Endothelial cell (in vitro differentiated cells): ENCODE results near the gene RGL1. TPM values are rescaled to one million over a fixed set of nuclear protein-coding genes. Genes with fewer than 3 reads are reported as not detected.
A peak's percentile ranks its signal among the peaks of the same experiment; 100 is the strongest.

Experiments used
- DNase-seq: peaks from one replicate; pipeline ENCODE4 v3.0.0; 2021; ENCODE audit warnings: low spot score
- H3K27ac Mint-ChIP-seq: one replicate; pipeline ENCODE4 v1.8.0; 2021; ENCODE audit warnings: mixed read lengths, inconsistent platforms; ENCODE audit not compliant: unreplicated experiment
- H3K27me3 Mint-ChIP-seq: one replicate; pipeline ENCODE4 v1.8.0; 2021; ENCODE audit warnings: mild to moderate bottlenecking, moderate library complexity, mixed read lengths, inconsistent platforms; ENCODE audit not compliant: unreplicated experiment
- H3K36me3 Mint-ChIP-seq: one replicate; pipeline ENCODE4 v1.8.0; 2021; ENCODE audit warnings: mild to moderate bottlenecking, low read depth, mixed read lengths, inconsistent platforms; ENCODE audit not compliant: unreplicated experiment
- H3K4me1 Mint-ChIP-seq: one replicate; pipeline ENCODE4 v1.8.0; 2021; ENCODE audit warnings: mild to moderate bottlenecking, mixed read lengths, inconsistent platforms; ENCODE audit not compliant: unreplicated experiment
- H3K4me3 Mint-ChIP-seq: one replicate; pipeline ENCODE4 v1.8.0; 2021; ENCODE audit warnings: mild to moderate bottlenecking, mixed read lengths, inconsistent platforms; ENCODE audit not compliant: unreplicated experiment
- H3K9me3 Mint-ChIP-seq: one replicate; pipeline ENCODE4 v1.8.0; 2021; ENCODE audit warnings: mixed read lengths, inconsistent platforms; ENCODE audit not compliant: unreplicated experiment
- CTCF ChIP-seq: fragments of 200-600 bp; sonication (generic); IDR thresholded peaks from one replicate; pipeline ENCODE4 v1.5.0; 2021; ENCODE audit warnings: antibody characterized with exemption; ENCODE audit not compliant: unreplicated experiment
- total RNA-seq: library from RNA; stranded (reverse); fragmentation: NEBNext Ultra II Directional; extraction: Animal tissue kit (Norgen Biotek cat#: 25700); gene quantifications from one replicate; pipeline ENCODE4 v1.2.1, GENCODE V29; 2021; ENCODE audit not compliant: unreplicated experiment

Gene RGL1
- total RNA-seq, 1 donor from 2014 or later: 60.7 TPM

- peaks cover 4% of the 10 kb centered on the region for H3K4me1 Mint-ChIP-seq
- H3K27ac Mint-ChIP-seq: no peak overlapping the region
- no peak overlapping the region for H3K4me3 Mint-ChIP-seq
- TF ChIP-seq CTCF: no peak
- no peaks in the 10 kb centered on the region for H3K27me3 Mint-ChIP-seq
- H3K9me3 Mint-ChIP-seq: no peaks in the 10 kb centered on the region
- no peak for DNase-seq
- no peaks in the 10 kb centered on the region for H3K36me3 Mint-ChIP-seq
These were observed 148.1 kb downstream of the RGL1 start for GRCh38 chr1:183953031-183953430.

- Mint-ChIP-seq H3K27ac (no peak overlapping the region), H3K27me3 (no peaks in the 10 kb centered on the region), H3K9me3 (no peaks in the 10 kb centered on the region), H3K4me1 (peaks cover 4% of the 10 kb centered on the region), H3K36me3 (no peaks in the 10 kb centered on the region), H3K4me3 (no peak overlapping the region)
- DNase-seq: no peak
- TF ChIP-seq CTCF: no peak
These were observed 149.6 kb downstream of the RGL1 start for GRCh38 chr1:183954496-183954895.

GRCh38 chr1:183956559-183957188 lies 151.8 kb downstream of the RGL1 start:
- Mint-ChIP-seq H3K36me3 (no peaks in the 10 kb centered on the region), H3K27ac (peak overlapping the region; percentile 85), H3K9me3 (no peaks in the 10 kb centered on the region), H3K27me3 (no peaks in the 10 kb centered on the region), H3K4me1 (peaks cover 4% of the 10 kb centered on the region), H3K4me3 (no peak overlapping the region)
- no peak for TF ChIP-seq CTCF
- DNase-seq: no peak

GRCh38 chr1:183957216-183957830 lies 152.4 kb downstream of the RGL1 start:
- no peak overlapping the region for H3K4me3 Mint-ChIP-seq
- TF ChIP-seq CTCF: no peak
- H3K36me3 Mint-ChIP-seq: no peaks in the 10 kb centered on the region
- H3K27me3 Mint-ChIP-seq: no peaks in the 10 kb centered on the region
- no peak overlapping the region for H3K27ac Mint-ChIP-seq
- no peak for DNase-seq
- no peaks in the 10 kb centered on the region for H3K9me3 Mint-ChIP-seq
- peaks cover 4% of the 10 kb centered on the region for H3K4me1 Mint-ChIP-seq

- no peak for TF ChIP-seq CTCF
- no peaks in the 10 kb centered on the region for H3K36me3 Mint-ChIP-seq
- peaks cover 4% of the 10 kb centered on the region for H3K4me1 Mint-ChIP-seq
- peaks cover 1% of the 10 kb centered on the region for H3K27me3 Mint-ChIP-seq
- H3K4me3 Mint-ChIP-seq: no peak overlapping the region
- DNase-seq: no peak
- H3K9me3 Mint-ChIP-seq: no peaks in the 10 kb centered on the region
- H3K27ac Mint-ChIP-seq: no peak overlapping the region
These were observed 154.0 kb downstream of the RGL1 start for GRCh38 chr1:183958958-183959357.
